ENCODE data around the gene OPN3. TPM values are rescaled to one million over a fixed set of nuclear protein-coding genes. Genes with fewer than 3 reads are reported as not detected.

OPN3 gene
- total and polyA plus RNA-seq, 4 donors = 11.3 to 19.1 (median 15.5) TPM

- Histone ChIP-seq H3K27ac (ENCODE audit: low read depth in 1 of 2, low read length in 2 of 2) (no peak overlapping the region), H3K4me1 (ENCODE audit: control insufficient read depth in 4 of 4, insufficient read depth in 4 of 4, low read length in 3 of 4) (no peaks in the 10 kb centered on the region), H3K27me3 (ENCODE audit: control insufficient read depth in 4 of 4, insufficient read depth in 4 of 4, low read length in 3 of 4) (no peaks in the 10 kb centered on the region), H3K36me3 (ENCODE audit: control insufficient read depth in 4 of 4, insufficient read depth in 3 of 4, low read depth in 1 of 4, low read length in 3 of 4) (peaks cover 0 to 17% (median 15%) of the 10 kb centered on the region in 4 donors), H3K9ac (ENCODE audit: low read depth in 1 of 2, low read length in 2 of 2) (no peak overlapping the region), H3K4me3 (ENCODE audit: low read depth in 1 of 3, low read length in 3 of 3) (no peak overlapping the region), H3K9me3 (ENCODE audit: control insufficient read depth in 4 of 4, low read length in 3 of 4) (no peaks in the 10 kb centered on the region)
- TF ChIP-seq HNF4G (IDR thresholded peaks at IDR 0.05) = no peak
- no peak for TF ChIP-seq REST (IDR thresholded peaks at IDR 0.05)
- TF ChIP-seq TAF1 (conservative IDR thresholded peaks at IDR 0.05) = no peak
- TF ChIP-seq NR2F2 (IDR thresholded peaks at IDR 0.05) = no peak
- TF ChIP-seq ZBTB33 (IDR thresholded peaks at IDR 0.05) = no peak
- no peak for TF ChIP-seq RXRA (IDR thresholded peaks at IDR 0.05)
- TF ChIP-seq RAD21 (IDR thresholded peaks at IDR 0.05) = no peak
- no peak for TF ChIP-seq YY1 (IDR thresholded peaks at IDR 0.05)
- 93% methylated on average over 3 of the region's 3 CpGs for WGBS
- no peak for DNase-seq (ENCODE audit: low spot score)
Measured at GRCh38 chr1:241598249-241598648, 41.9 kb downstream of the OPN3 start.

- Histone ChIP-seq H3K9ac (ENCODE audit: low read depth in 1 of 2, low read length in 2 of 2) (no peak overlapping the region), H3K27ac (ENCODE audit: low read depth in 1 of 2, low read length in 2 of 2) (no peak overlapping the region), H3K4me3 (ENCODE audit: low read depth in 1 of 3, low read length in 3 of 3) (no peak overlapping the region), H3K9me3 (ENCODE audit: control insufficient read depth in 4 of 4, low read length in 3 of 4) (no peaks in the 10 kb centered on the region), H3K4me1 (ENCODE audit: control insufficient read depth in 4 of 4, insufficient read depth in 4 of 4, low read length in 3 of 4) (no peaks in the 10 kb centered on the region), H3K27me3 (ENCODE audit: control insufficient read depth in 4 of 4, insufficient read depth in 4 of 4, low read length in 3 of 4) (no peaks in the 10 kb centered on the region), H3K36me3 (ENCODE audit: control insufficient read depth in 4 of 4, insufficient read depth in 3 of 4, low read depth in 1 of 4, low read length in 3 of 4) (peaks cover 1 to 24% (median 20%) of the 10 kb centered on the region in 4 donors)
- no peak for TF ChIP-seq SP1 (IDR thresholded peaks at IDR 0.05)
- no peak for TF ChIP-seq FOXA2 (IDR thresholded peaks at IDR 0.05)
- no peak for TF ChIP-seq CTCF (IDR thresholded peaks at IDR 0.05; ENCODE audit: low read depth, low read length, missing input control)
- TF ChIP-seq REST (IDR thresholded peaks at IDR 0.05) = no peak
- no peak for TF ChIP-seq ZBTB33 (IDR thresholded peaks at IDR 0.05)
- TF ChIP-seq YY1 (IDR thresholded peaks at IDR 0.05) = no peak
- TF ChIP-seq GABPA (IDR thresholded peaks at IDR 0.05 in 1 of 2, conservative IDR thresholded peaks at IDR 0.05 in 1 of 2) = no peak
- no peak for TF ChIP-seq FOXA1 (IDR thresholded peaks at IDR 0.05)
- no peak for TF ChIP-seq RAD21 (IDR thresholded peaks at IDR 0.05)
- TF ChIP-seq NR2F2 (IDR thresholded peaks at IDR 0.05) = no peak
- TF ChIP-seq MAX (IDR thresholded peaks at IDR 0.05) = no peak
- no peak for TF ChIP-seq EGR1 (IDR thresholded peaks at IDR 0.05; ENCODE audit: low read depth in 2 of 2)
- no peak for TF ChIP-seq ATF3 (IDR thresholded peaks at IDR 0.05)
- no peak for TF ChIP-seq HNF4G (IDR thresholded peaks at IDR 0.05)
- no peak for TF ChIP-seq RXRA (IDR thresholded peaks at IDR 0.05)
- no peak for TF ChIP-seq TAF1 (conservative IDR thresholded peaks at IDR 0.05)
- TF ChIP-seq HNF4A (conservative IDR thresholded peaks at IDR 0.05) = no peak
- no peak for TF ChIP-seq JUND (IDR thresholded peaks at IDR 0.05)
- 93% methylated on average over 6 of the region's 6 CpGs for WGBS
- DNase-seq (ENCODE audit: low spot score) = no peak
Measured at GRCh38 chr1:241596633-241597032, 43.5 kb downstream of the OPN3 start.
